Thoracic aorta (tissue), 2 donors: ENCODE results near the gene PIM1. TPM values are rescaled to one million over a fixed set of nuclear protein-coding genes. Genes with fewer than 3 reads are reported as not detected.
"Not testable (repeated sequence)": the region's sequence is repeated elsewhere in the genome, so short reads cannot be mapped to it uniquely, and the experiment has no call there.

Experiments
- ATAC-seq: fragments of 150-250 bp; one replicate; pipeline ENCODE4 v1.8.0; 2017; ENCODE audit warnings: low read depth; ENCODE audit not compliant: insufficient number of reproducible peaks, low FRiP score
- DNase-seq: peaks from one replicate; pipeline ENCODE4 v3.0.0-alpha.2; 2020; ENCODE audit warnings: low spot score
- H3K27ac ChIP-seq, 2 donors: fragments of 200-600 bp; sonication (generic); 1 replicate in 1 of 2; 2 replicates in 1 of 2; pipeline ENCODE4 v1.5.1; 2016; ENCODE audit warnings: mild to moderate bottlenecking in 2 of 2, moderate library complexity in 2 of 2
- H3K27me3 ChIP-seq: fragments of 200-600 bp; sonication (generic); replicated peaks from 2 replicates; pipeline ENCODE4 v1.6.0; 2016; ENCODE audit warnings: mild to moderate bottlenecking; ENCODE audit not compliant: insufficient read depth
- H3K36me3 ChIP-seq: fragments of 200-600 bp; sonication (generic); one replicate; pipeline ENCODE4 v1.5.1; 2016
- H3K4me1 ChIP-seq, 2 donors: fragments of 200-600 bp; sonication (generic); 1 replicate in 1 of 2; 2 replicates in 1 of 2; pipeline versions ENCODE4 v1.5.1 to v1.6.0; 2016; ENCODE audit warnings: low read depth in 2 of 2, mild to moderate bottlenecking in 1 of 2; ENCODE audit not compliant: control insufficient read depth in 1 of 2
- H3K4me3 ChIP-seq: fragments of 200-600 bp; sonication (generic); 2 replicates; pipeline ENCODE4 v1.5.1; 2016; ENCODE audit warnings: mild to moderate bottlenecking
- H3K9me3 ChIP-seq: fragments of 200-600 bp; sonication (generic); 2 replicates; pipeline ENCODE4 v1.5.1; 2016
- total RNA-seq, 2 donors: library from RNA; depleted of rRNA; stranded (reverse); fragments of >200 nt; gene quantifications; one replicate each; pipeline versions ENCODE4 v1.1.0 to v1.2.3, GENCODE V29; 2016
- TF ChIP-seq, protein P1 (sequence below): fragments of 200-600 bp; sonication (generic); IDR thresholded peaks from one replicate; pipeline ENCODE4 v1.5.1; 2019; ENCODE audit warnings: antibody characterized with exemption

PIM1 gene
- total RNA-seq, 2 donors from 2014 or later, result 28.8 to 53.6 TPM

DNA sequence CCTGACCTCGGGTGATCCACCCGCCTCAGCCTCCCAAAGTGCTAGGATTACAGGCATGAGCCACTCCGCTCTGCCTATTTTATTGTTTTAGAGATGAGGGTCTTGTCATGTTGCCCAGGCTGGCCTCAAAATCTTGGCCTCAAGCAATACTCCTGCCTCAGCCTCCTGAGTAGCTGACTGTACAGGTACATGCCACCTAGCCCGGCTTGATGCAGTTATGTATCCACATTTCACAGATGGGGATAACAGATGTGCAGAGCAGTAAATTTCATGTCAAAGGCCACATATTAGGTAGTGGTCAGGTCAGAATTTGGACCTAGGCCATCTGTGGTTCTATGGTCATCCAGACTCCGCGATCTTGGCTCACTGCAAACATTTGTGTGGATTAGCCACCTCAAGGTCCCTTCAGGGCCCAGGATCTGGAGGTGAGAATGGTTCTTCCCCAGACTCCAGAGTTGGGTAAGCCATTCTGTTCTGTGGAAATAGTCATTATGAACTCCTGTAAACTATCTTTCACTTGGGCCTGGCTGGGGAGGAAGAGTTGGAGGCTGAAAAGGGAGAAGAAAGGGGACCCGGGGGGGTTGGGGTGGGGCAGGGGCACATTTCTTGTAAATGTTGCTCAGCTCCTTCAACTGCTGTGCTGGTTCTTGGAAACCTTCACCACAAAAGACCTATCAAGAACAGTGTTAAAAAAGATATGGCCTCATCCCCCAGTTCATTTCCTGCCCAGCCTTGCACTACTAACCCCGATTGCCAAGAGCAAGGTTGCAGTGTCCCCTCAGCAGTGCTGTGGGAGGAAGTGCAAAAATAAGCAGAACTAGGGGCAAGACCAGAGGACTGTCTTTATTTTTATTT is 13.0 kb downstream of the PIM1 start:
- Histone ChIP-seq H3K27ac (peak overlapping the region in 1 of 2 donors; percentile 30), H3K4me3 (no peak overlapping the region), H3K36me3 (no peaks in the 10 kb centered on the region), H3K27me3 (no peaks in the 10 kb centered on the region), H3K4me1 (peaks cover 0 to 9% of the 10 kb centered on the region in 2 donors), H3K9me3 (no peaks in the 10 kb centered on the region)
- no peak for ATAC-seq
- DNase-seq, result no peak
- TF ChIP-seq, protein P1, sequence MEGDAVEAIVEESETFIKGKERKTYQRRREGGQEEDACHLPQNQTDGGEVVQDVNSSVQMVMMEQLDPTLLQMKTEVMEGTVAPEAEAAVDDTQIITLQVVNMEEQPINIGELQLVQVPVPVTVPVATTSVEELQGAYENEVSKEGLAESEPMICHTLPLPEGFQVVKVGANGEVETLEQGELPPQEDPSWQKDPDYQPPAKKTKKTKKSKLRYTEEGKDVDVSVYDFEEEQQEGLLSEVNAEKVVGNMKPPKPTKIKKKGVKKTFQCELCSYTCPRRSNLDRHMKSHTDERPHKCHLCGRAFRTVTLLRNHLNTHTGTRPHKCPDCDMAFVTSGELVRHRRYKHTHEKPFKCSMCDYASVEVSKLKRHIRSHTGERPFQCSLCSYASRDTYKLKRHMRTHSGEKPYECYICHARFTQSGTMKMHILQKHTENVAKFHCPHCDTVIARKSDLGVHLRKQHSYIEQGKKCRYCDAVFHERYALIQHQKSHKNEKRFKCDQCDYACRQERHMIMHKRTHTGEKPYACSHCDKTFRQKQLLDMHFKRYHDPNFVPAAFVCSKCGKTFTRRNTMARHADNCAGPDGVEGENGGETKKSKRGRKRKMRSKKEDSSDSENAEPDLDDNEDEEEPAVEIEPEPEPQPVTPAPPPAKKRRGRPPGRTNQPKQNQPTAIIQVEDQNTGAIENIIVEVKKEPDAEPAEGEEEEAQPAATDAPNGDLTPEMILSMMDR, result no peak

DNA sequence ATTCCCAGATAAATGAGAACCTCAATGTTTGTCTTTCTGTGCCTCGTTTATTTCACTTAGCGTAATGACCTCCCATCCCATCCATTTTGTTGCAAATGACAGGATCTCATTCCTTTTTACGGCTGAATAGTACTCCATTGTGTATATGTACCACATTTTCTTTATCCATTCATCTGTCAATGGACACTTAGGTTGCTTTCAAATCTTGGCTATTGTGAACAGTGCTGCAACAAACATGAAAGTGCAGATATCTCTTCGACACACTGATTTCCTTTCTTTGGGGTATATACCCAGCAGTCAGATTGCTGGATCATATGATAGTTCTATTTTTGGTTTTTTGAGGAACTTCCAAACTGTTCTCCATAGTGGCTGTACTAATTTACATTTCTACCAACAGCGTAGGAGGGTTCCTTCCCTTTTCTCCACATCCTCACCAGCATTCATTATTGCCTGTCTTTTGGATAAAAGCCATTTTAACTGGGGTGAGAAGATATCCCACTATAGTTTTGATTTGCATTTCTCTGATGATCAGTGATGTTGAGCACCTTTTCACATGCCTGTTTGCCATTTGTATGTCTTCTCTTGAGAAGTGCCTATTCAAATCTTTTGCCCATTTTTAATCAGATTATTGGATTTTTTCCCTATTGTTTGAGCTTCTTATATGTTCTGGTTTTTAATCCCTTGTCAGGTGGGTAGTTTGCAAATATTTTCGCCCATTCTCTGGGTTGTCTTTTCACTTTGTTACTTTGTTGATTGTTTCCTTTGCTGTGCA is 16.2 kb downstream of the PIM1 start:
- H3K4me3 ChIP-seq, H3K9me3 ChIP-seq, H3K36me3 ChIP-seq, DNase-seq, H3K4me1 ChIP-seq, H3K27ac ChIP-seq, ATAC-seq, H3K27me3 ChIP-seq: not testable (repeated sequence)

DNA sequence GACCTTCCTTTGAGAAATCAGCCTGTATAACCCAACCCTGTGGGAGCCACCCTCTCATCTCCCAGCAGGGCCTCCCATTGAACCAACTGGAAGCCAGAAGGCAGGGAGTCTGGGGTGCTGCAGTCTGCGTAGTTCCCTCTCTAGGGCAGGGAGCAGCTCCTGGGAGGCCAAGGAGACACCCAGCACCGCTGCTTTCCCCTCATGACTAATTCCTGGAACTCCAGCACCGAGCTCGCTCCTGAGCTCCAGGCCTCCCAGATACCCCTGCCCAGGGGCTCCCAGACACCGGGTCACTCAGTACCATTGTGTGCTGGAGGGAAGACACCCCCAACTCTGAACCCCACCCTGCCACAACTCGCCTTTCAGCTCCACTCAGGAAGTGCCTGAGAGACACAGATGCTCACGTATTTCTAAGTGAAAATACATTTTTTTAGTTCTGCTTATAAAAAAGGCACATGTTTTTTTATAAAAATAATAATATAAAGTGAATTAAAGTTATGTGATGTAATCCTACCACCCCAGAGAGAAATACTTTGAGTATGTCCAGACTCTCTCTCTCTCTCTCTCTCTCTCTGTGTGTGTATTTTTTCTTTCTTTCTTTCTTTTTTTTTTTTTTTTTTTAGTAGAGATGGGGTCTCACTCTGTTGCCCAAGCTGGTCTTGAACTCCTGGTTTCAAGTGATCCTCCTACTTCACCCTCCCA is 17.5 kb downstream of the PIM1 start:
- Histone ChIP-seq H3K36me3 (no peaks in the 10 kb centered on the region), H3K9me3 (no peaks in the 10 kb centered on the region), H3K27me3 (no peaks in the 10 kb centered on the region), H3K4me1 (peaks cover 0 to 9% of the 10 kb centered on the region in 2 donors), H3K27ac (peak overlapping the region in 1 of 2 donors; percentile 30), H3K4me3 (no peak overlapping the region)
- no peak for DNase-seq
- no peak for ATAC-seq
- TF ChIP-seq, protein P1, result no peak

DNA sequence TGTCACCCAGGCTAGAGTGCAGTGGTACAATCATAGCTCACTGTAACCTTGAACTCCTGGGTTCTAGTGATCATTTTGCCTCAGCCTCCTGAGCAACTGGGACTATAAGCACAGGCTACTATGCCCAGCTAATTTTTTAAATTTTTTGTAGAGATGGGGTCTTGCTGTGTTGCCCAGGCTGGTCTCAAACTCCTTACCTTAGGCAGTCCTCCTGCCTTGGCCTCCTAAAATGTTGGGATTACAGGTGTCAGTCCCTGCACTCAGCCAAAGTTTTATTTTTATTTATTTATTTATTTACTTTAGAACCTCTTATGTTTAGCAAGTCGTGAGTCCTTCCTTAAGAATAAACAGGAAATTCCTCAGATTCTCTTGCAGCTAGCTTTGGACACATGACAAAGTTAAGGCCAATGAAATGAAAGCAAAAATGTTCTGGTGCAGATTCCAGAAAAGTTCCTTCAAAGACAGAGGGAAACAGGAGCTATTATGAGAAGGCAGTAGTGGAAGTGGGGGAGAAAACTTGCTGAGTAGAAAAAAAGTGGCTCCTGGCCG is 19.1 kb downstream of the PIM1 start:
- Histone ChIP-seq H3K27ac (no peak overlapping the region), H3K27me3 (no peaks in the 10 kb centered on the region), H3K4me3 (no peak overlapping the region), H3K9me3 (no peaks in the 10 kb centered on the region), H3K36me3 (no peaks in the 10 kb centered on the region), H3K4me1 (peaks cover 0 to 2% of the 10 kb centered on the region in 2 donors)
- no peak for ATAC-seq
- no peak for DNase-seq
- TF ChIP-seq, protein P1, result no peak

DNA sequence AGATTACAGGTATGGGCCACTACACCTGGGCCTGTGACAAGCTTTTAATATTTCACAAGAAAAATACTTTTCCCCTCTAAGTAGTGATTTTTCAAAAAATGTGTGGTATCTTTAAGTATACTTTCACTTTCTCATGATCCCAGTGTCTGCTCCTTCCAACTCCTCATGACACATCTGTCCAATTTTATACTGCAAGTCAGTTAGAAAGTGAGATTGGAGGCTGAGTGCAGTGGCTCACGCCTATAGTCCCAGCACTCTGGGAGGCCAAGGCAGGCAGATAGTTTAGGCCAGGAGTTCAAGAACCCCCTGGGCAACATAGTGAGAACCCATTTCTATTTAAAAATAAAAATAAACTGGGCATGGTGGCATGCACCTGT is 20.2 kb downstream of the PIM1 start:
- Histone ChIP-seq H3K4me1 (no peaks in the 10 kb centered on the region), H3K27ac (no peak overlapping the region), H3K9me3 (no peaks in the 10 kb centered on the region), H3K27me3 (no peaks in the 10 kb centered on the region), H3K36me3 (no peaks in the 10 kb centered on the region), H3K4me3 (no peak overlapping the region)
- TF ChIP-seq, protein P1, result no peak
- DNase-seq (no peak), ATAC-seq (no peak)
